Vagina (tissue), 2 donors: ENCODE results near the gene LDLRAD4. TPM values are rescaled to one million over a fixed set of nuclear protein-coding genes. Genes with fewer than 3 reads are reported as not detected.

Experiments used
- DNase-seq, 2 donors: peaks; one replicate each; pipeline ENCODE4 v3.0.0-alpha.2; 2017; ENCODE audit errors: extremely low spot score in 2 of 2
- H3K27ac ChIP-seq: fragments of 200-600 bp; sonication (generic); one replicate; pipeline ENCODE4 v1.5.1; 2019
- H3K27me3 ChIP-seq: fragments of 200-600 bp; sonication (generic); one replicate; pipeline ENCODE4 v1.5.1; 2019
- H3K36me3 ChIP-seq, 2 donors: fragments of 200-600 bp; sonication (generic); one replicate each; pipeline ENCODE4 v1.5.1; 2017 to 2019
- H3K4me1 ChIP-seq: fragments of 200-600 bp; sonication (generic); one replicate; pipeline ENCODE4 v1.5.1; 2019
- H3K4me3 ChIP-seq, 2 donors: fragments of 200-600 bp; sonication (generic); 1 replicate in 1 of 2; 2 replicates in 1 of 2; pipeline ENCODE4 v1.5.1; 2016 to 2019
- H3K9me3 ChIP-seq: fragments of 200-600 bp; sonication (generic); one replicate; pipeline ENCODE4 v1.5.1; 2019
- CTCF ChIP-seq, 3 experiments: fragments of 450-650 bp in 2 of 3; fragments of 200-600 bp in 1 of 3; sonication (generic) in 1 of 3; IDR thresholded peaks; one replicate each; pipeline ENCODE4 v1.5.1; 2017 to 2019; ENCODE audit warnings: antibody characterized with exemption in 3 of 3, mild to moderate bottlenecking in 2 of 3, moderate library complexity in 2 of 3
- POLR2A ChIP-seq, 2 donors: fragments of 450-650 bp; IDR thresholded peaks; one replicate each; pipeline ENCODE4 v1.6.1; 2017; ENCODE audit warnings: antibody characterized with exemption in 2 of 2, mild to moderate bottlenecking in 2 of 2, moderate library complexity in 2 of 2
- POLR2AphosphoS5 ChIP-seq, 2 donors: sonication (generic); formaldehyde crosslinking; IDR thresholded peaks; one replicate each; pipeline ENCODE4 v1.9.0; 2017; ENCODE audit warnings: antibody characterized with exemption in 2 of 2, mild to moderate bottlenecking in 2 of 2, low read depth in 1 of 2; ENCODE audit not compliant: insufficient read depth in 1 of 2
- intact Hi-C: fragments of 100-400 bp; cut with DNase I; formaldehyde crosslinking; loops from one replicate; pipeline ENCODE4 v1.15.1; 2023
- total RNA-seq: library from RNA; depleted of rRNA; stranded (reverse); fragments of >200 nt; gene quantifications from one replicate; pipeline ENCODE4 v1.2.3, GENCODE V29; 2016

LDLRAD4 gene
- total RNA-seq, 1 donor from 2014 or later: 24.3 TPM

GRCh38 chr18:13546638-13547037 is 328.1 kb downstream of the LDLRAD4 start:
- DNase-seq: peak; percentile 46 to 87
- H3K27ac ChIP-seq: no peak overlapping the region
- H3K4me1 ChIP-seq: peaks cover 33% of the 10 kb centered on the region
- no peak overlapping the region for H3K4me3 ChIP-seq
- TF ChIP-seq POLR2AphosphoS5 (IDR thresholded peaks at IDR 0.05; ENCODE audit: insufficient read depth in 1 of 2, low read depth in 1 of 2) (no peak), POLR2A (IDR thresholded peaks at IDR 0.05) (no peak), CTCF (IDR thresholded peaks at IDR 0.05) (no peak)
- H3K9me3 ChIP-seq: no peaks in the 10 kb centered on the region
- no peaks in the 10 kb centered on the region for H3K27me3 ChIP-seq
- no peaks in the 10 kb centered on the region for H3K36me3 ChIP-seq
- intact Hi-C loops: loop anchor here (10.0 kb wide), 1 partner anchor 68 kb away; no protein-coding TSS in a partner anchor

- H3K4me1 ChIP-seq: peaks cover 29% of the 10 kb centered on the region
- intact Hi-C loops: loop anchor here (10.0 kb wide), 1 partner anchor 67 kb away; no protein-coding TSS in a partner anchor
- TF ChIP-seq POLR2A (IDR thresholded peaks at IDR 0.05) (no peak), CTCF (IDR thresholded peaks at IDR 0.05) (no peak)
- no peak overlapping the region for H3K4me3 ChIP-seq
- no peaks in the 10 kb centered on the region for H3K27me3 ChIP-seq
- peak in 1 of 2 donors; percentile 77 for DNase-seq
- no peaks in the 10 kb centered on the region for H3K9me3 ChIP-seq
- no peaks in the 10 kb centered on the region for H3K36me3 ChIP-seq
- no peak overlapping the region for H3K27ac ChIP-seq
Observed at GRCh38 chr18:13547347-13547746, 328.8 kb downstream of the LDLRAD4 start.

GRCh38 chr18:13548106-13548819 is 329.7 kb downstream of the LDLRAD4 start:
- Histone ChIP-seq H3K27me3 (no peaks in the 10 kb centered on the region), H3K9me3 (no peaks in the 10 kb centered on the region), H3K27ac (peak overlapping the region; percentile 3), H3K4me3 (no peak overlapping the region), H3K4me1 (peaks cover 24% of the 10 kb centered on the region), H3K36me3 (no peaks in the 10 kb centered on the region)
- intact Hi-C loops: loop anchor here (10.0 kb wide), 1 partner anchor 67 kb away; no protein-coding TSS in a partner anchor
- peak; percentile 79 to 85 for DNase-seq
- no peak for TF ChIP-seq CTCF (IDR thresholded peaks at IDR 0.05)
- TF ChIP-seq POLR2A (IDR thresholded peaks at IDR 0.05): no peak
- TF ChIP-seq POLR2AphosphoS5 (IDR thresholded peaks at IDR 0.05; ENCODE audit: insufficient read depth in 1 of 2, low read depth in 1 of 2): no peak

- intact Hi-C loops: loop anchor here (10.0 kb wide), 1 partner anchor 66 kb away; no protein-coding TSS in a partner anchor
- no peaks in the 10 kb centered on the region for H3K27me3 ChIP-seq
- H3K27ac ChIP-seq: peak overlapping the region; percentile 3
- DNase-seq: peak; percentile 49 to 72
- no peaks in the 10 kb centered on the region for H3K36me3 ChIP-seq
- H3K4me3 ChIP-seq: no peak overlapping the region
- H3K9me3 ChIP-seq: no peaks in the 10 kb centered on the region
- TF ChIP-seq CTCF (IDR thresholded peaks at IDR 0.05) (no peak), POLR2AphosphoS5 (IDR thresholded peaks at IDR 0.05; ENCODE audit: insufficient read depth in 1 of 2, low read depth in 1 of 2) (no peak), POLR2A (IDR thresholded peaks at IDR 0.05) (no peak)
- peaks cover 24% of the 10 kb centered on the region for H3K4me1 ChIP-seq
Observed at GRCh38 chr18:13548966-13549879, 330.7 kb downstream of the LDLRAD4 start.
